ENCODE results near the gene OCIAD2. TPM values are rescaled to one million over a fixed set of nuclear protein-coding genes. Genes with fewer than 3 reads are reported as not detected.
A peak's percentile ranks its signal among the peaks of the same experiment; 100 is the strongest.

The OCIAD2 gene
- total and polyA plus RNA-seq, 2 donors (not counting 1 experiment from before 2014, with no cell fraction given): 20.3 to 34.0 TPM

GRCh38 chr4:48858130-48858529, 48.4 kb downstream of the OCIAD2 start:
- TF ChIP-seq EZH2 (IDR thresholded peaks at IDR 0.05; ENCODE audit: low read length, missing control alignments) (no peak), CTCF (conservative IDR thresholded peaks at IDR 0.05 in 1 of 2, IDR thresholded peaks at IDR 0.05 in 1 of 2; ENCODE audit: low read depth in 1 of 2, low read length in 2 of 2) (no peak)

GRCh38 chr4:48854982-48855381, 51.6 kb downstream of the OCIAD2 start:
- H3K9me3 ChIP-seq (ENCODE audit: control insufficient read depth, insufficient read depth, low read depth, low read length): no peaks in the 10 kb centered on the region
- peaks cover 8% of the 10 kb centered on the region for H3K36me3 ChIP-seq (ENCODE audit: control insufficient read depth, insufficient read depth, low read length)
- H2AFZ ChIP-seq (ENCODE audit: low read length): no peak overlapping the region
- no peaks in the 10 kb centered on the region for H3K79me2 ChIP-seq (ENCODE audit: control insufficient read depth, insufficient read depth, low read length)
- no peaks in the 10 kb centered on the region for H3K4me1 ChIP-seq (ENCODE audit: control insufficient read depth, extremely low read depth, insufficient read depth, low read length)
- H3K9ac ChIP-seq (ENCODE audit: insufficient read depth, low read length): no peak overlapping the region
- no peaks in the 10 kb centered on the region for H4K20me1 ChIP-seq (ENCODE audit: control insufficient read depth, extremely low read depth, insufficient read depth, low read length)
- H3K4me2 ChIP-seq (ENCODE audit: extremely low read depth, insufficient read depth, low read length): no peak overlapping the region
- no peak overlapping the region for H3K4me3 ChIP-seq (replicated peaks in 1 of 4; ENCODE audit: control extremely low read depth in 1 of 4, insufficient read depth in 1 of 4, low read depth in 3 of 4, low read length in 4 of 4)
- no peaks in the 10 kb centered on the region for H3K27me3 ChIP-seq (ENCODE audit: control insufficient read depth, insufficient read depth, low read length)
- peak in 1 of 2 donors; percentile 7 for DNase-seq (ENCODE audit: low read depth in 2 of 2)
- H3K27ac ChIP-seq (ENCODE audit: insufficient read depth, low read length): no peak overlapping the region
- TF ChIP-seq EZH2 (IDR thresholded peaks at IDR 0.05; ENCODE audit: low read length, missing control alignments) (no peak), CTCF (conservative IDR thresholded peaks at IDR 0.05 in 1 of 2, IDR thresholded peaks at IDR 0.05 in 1 of 2; ENCODE audit: low read depth in 1 of 2, low read length in 2 of 2) (no peak)

More at GRCh38 chr4:48858130-48858529, 48.4 kb downstream of the OCIAD2 start:
- DNase-seq (ENCODE audit: low read depth in 2 of 2): peak in 1 of 2 donors; percentile 44
- no peak overlapping the region for H3K4me2 ChIP-seq (ENCODE audit: extremely low read depth, insufficient read depth, low read length)
- H3K4me1 ChIP-seq (ENCODE audit: control insufficient read depth, extremely low read depth, insufficient read depth, low read length): no peaks in the 10 kb centered on the region
- no peaks in the 10 kb centered on the region for H3K9me3 ChIP-seq (ENCODE audit: control insufficient read depth, insufficient read depth, low read depth, low read length)
- no peaks in the 10 kb centered on the region for H4K20me1 ChIP-seq (ENCODE audit: control insufficient read depth, extremely low read depth, insufficient read depth, low read length)
- H3K36me3 ChIP-seq (ENCODE audit: control insufficient read depth, insufficient read depth, low read length): peaks cover 6% of the 10 kb centered on the region
- no peak overlapping the region for H3K9ac ChIP-seq (ENCODE audit: insufficient read depth, low read length)
- H3K27me3 ChIP-seq (ENCODE audit: control insufficient read depth, insufficient read depth, low read length): no peaks in the 10 kb centered on the region
- H2AFZ ChIP-seq (ENCODE audit: low read length): no peak overlapping the region
- H3K27ac ChIP-seq (ENCODE audit: insufficient read depth, low read length): no peak overlapping the region
- H3K79me2 ChIP-seq (ENCODE audit: control insufficient read depth, insufficient read depth, low read length): no peaks in the 10 kb centered on the region
- no peak overlapping the region for H3K4me3 ChIP-seq (replicated peaks in 1 of 4; ENCODE audit: control extremely low read depth in 1 of 4, insufficient read depth in 1 of 4, low read depth in 3 of 4, low read length in 4 of 4)

GRCh38 chr4:48854395-48854683, 52.2 kb downstream of the OCIAD2 start:
- DNase-seq (ENCODE audit: low read depth in 2 of 2): no peak
- H3K4me2 ChIP-seq (ENCODE audit: extremely low read depth, insufficient read depth, low read length): no peak overlapping the region
- no peaks in the 10 kb centered on the region for H3K27me3 ChIP-seq (ENCODE audit: control insufficient read depth, insufficient read depth, low read length)
- no peaks in the 10 kb centered on the region for H3K79me2 ChIP-seq (ENCODE audit: control insufficient read depth, insufficient read depth, low read length)
- H3K4me1 ChIP-seq (ENCODE audit: control insufficient read depth, extremely low read depth, insufficient read depth, low read length): no peaks in the 10 kb centered on the region
- no peak overlapping the region for H3K9ac ChIP-seq (ENCODE audit: insufficient read depth, low read length)
- H3K9me3 ChIP-seq (ENCODE audit: control insufficient read depth, insufficient read depth, low read depth, low read length): no peaks in the 10 kb centered on the region
- peaks cover 8% of the 10 kb centered on the region for H3K36me3 ChIP-seq (ENCODE audit: control insufficient read depth, insufficient read depth, low read length)
- no peak overlapping the region for H2AFZ ChIP-seq (ENCODE audit: low read length)
- TF ChIP-seq EZH2 (IDR thresholded peaks at IDR 0.05; ENCODE audit: low read length, missing control alignments) (no peak), CTCF (conservative IDR thresholded peaks at IDR 0.05 in 1 of 2, IDR thresholded peaks at IDR 0.05 in 1 of 2; ENCODE audit: low read depth in 1 of 2, low read length in 2 of 2) (no peak)
- no peaks in the 10 kb centered on the region for H4K20me1 ChIP-seq (ENCODE audit: control insufficient read depth, extremely low read depth, insufficient read depth, low read length)
- no peak overlapping the region for H3K27ac ChIP-seq (ENCODE audit: insufficient read depth, low read length)
- no peak overlapping the region for H3K4me3 ChIP-seq (replicated peaks in 1 of 4; ENCODE audit: control extremely low read depth in 1 of 4, insufficient read depth in 1 of 4, low read depth in 3 of 4, low read length in 4 of 4)

Measured in fibroblast of lung (primary cell).